ENCODE results near the gene COL18A1. TPM values are rescaled to one million over a fixed set of nuclear protein-coding genes. Genes with fewer than 3 reads are reported as not detected.

COL18A1 gene
- total RNA-seq, 6 experiments from 2014 or later = 39.8 to 93.5 (median 86.8) TPM

GRCh38 chr21:45486443-45487160 is 81.6 kb downstream of the COL18A1 start:
- TF ChIP-seq CTCF (IDR thresholded peaks at IDR 0.05) = no peak
- Mint-ChIP-seq H3K4me3 (no peak overlapping the region), H3K27me3 (ENCODE audit: insufficient read depth) (no peaks in the 10 kb centered on the region; the same call in none of the 2 replicates), H3K4me1 (ENCODE audit: low read depth) (no peaks in the 10 kb centered on the region), H3K9me3 (no peaks in the 10 kb centered on the region), H3K27ac (no peak overlapping the region), H3K36me3 (ENCODE audit: low read depth) (peaks cover 9% of the 10 kb centered on the region)
- no peak for DNase-seq

GRCh38 chr21:45487161-45487806 is 82.3 kb downstream of the COL18A1 start:
- Mint-ChIP-seq H3K27me3 (ENCODE audit: insufficient read depth) (no peaks in the 10 kb centered on the region; the same call in 1 of the 2 replicates), H3K4me3 (no peak overlapping the region), H3K36me3 (ENCODE audit: low read depth) (peaks cover 9% of the 10 kb centered on the region), H3K27ac (no peak overlapping the region), H3K9me3 (no peaks in the 10 kb centered on the region), H3K4me1 (ENCODE audit: low read depth) (no peaks in the 10 kb centered on the region)
- no peak for DNase-seq
- TF ChIP-seq CTCF (IDR thresholded peaks at IDR 0.05) = no peak

GRCh38 chr21:45487891-45488600 is 83.1 kb downstream of the COL18A1 start:
- Mint-ChIP-seq H3K4me1 (ENCODE audit: low read depth) (no peaks in the 10 kb centered on the region), H3K27ac (no peak overlapping the region), H3K9me3 (no peaks in the 10 kb centered on the region), H3K36me3 (ENCODE audit: low read depth) (peaks cover 9% of the 10 kb centered on the region), H3K27me3 (ENCODE audit: insufficient read depth) (no peaks in the 10 kb centered on the region; the same call in 1 of the 2 replicates), H3K4me3 (no peak overlapping the region)
- DNase-seq = no peak
- no peak for TF ChIP-seq CTCF (IDR thresholded peaks at IDR 0.05)

GRCh38 chr21:45488931-45489721 is 84.2 kb downstream of the COL18A1 start:
- H3K36me3 Mint-ChIP-seq (ENCODE audit: low read depth) = peaks cover 6% of the 10 kb centered on the region
- H3K4me1 Mint-ChIP-seq (ENCODE audit: low read depth) = no peaks in the 10 kb centered on the region
- H3K4me3 Mint-ChIP-seq = no peak overlapping the region
- no peaks in the 10 kb centered on the region for H3K27me3 Mint-ChIP-seq (ENCODE audit: insufficient read depth)
- no peaks in the 10 kb centered on the region for H3K9me3 Mint-ChIP-seq
- no peak for TF ChIP-seq CTCF (IDR thresholded peaks at IDR 0.05)
- H3K27ac Mint-ChIP-seq = no peak overlapping the region
- no peak for DNase-seq

GRCh38 chr21:45489722-45489982 is 84.7 kb downstream of the COL18A1 start:
- Mint-ChIP-seq H3K27me3 (ENCODE audit: insufficient read depth) (no peaks in the 10 kb centered on the region), H3K36me3 (ENCODE audit: low read depth) (peaks cover under 1% of the 10 kb centered on the region), H3K4me1 (ENCODE audit: low read depth) (no peaks in the 10 kb centered on the region), H3K9me3 (no peaks in the 10 kb centered on the region), H3K4me3 (no peak overlapping the region), H3K27ac (no peak overlapping the region)
- DNase-seq = no peak
- no peak for TF ChIP-seq CTCF (IDR thresholded peaks at IDR 0.05)
